GM12872 (cell line): Measurements from ENCODE around the gene FSD2.

Source experiments
- CTCF ChIP-seq: IDR thresholded peaks from 3 replicates; pipeline ENCODE4 v1.5.1; 2011; ENCODE audit warnings: low read depth, mild to moderate bottlenecking, low read length, moderate library complexity; ENCODE audit not compliant: insufficient read depth

Gene FSD2

GRCh38 chr15:82737975-82738374 is 67.9 kb downstream of the FSD2 start:
- TF ChIP-seq CTCF = no peak

GRCh38 chr15:82731527-82731926 is 74.3 kb downstream of the FSD2 start:
- no peak for TF ChIP-seq CTCF

DNA sequence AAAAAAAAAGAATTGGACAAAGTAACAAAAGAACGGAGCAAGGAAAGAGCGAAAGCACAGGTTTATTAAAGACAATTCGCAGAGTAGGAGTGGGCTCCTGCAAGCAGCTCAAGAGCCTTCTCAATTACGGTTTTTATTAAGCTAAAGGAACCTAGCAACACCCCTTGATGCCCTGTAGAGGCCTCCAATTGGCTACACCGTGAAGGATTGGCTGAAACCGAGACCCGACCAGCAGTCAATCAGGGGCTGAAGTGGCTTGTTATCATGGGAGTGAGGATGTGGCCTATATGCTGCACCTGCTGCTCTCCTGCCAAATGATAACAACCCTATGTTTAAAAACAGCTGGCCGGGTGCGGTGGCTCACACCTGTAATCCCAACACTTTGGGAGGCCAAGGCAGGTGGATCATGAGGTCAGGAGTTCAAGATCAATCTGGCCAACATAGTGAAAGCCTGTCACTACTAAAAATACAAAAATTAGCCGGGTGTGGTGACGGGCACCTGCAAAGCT is 75.8 kb downstream of the FSD2 start:
- TF ChIP-seq CTCF = no peak

GRCh38 chr15:82726816-82727215 is 79.1 kb downstream of the FSD2 start:
- TF ChIP-seq CTCF = no peak

GRCh38 chr15:82715003-82715402 is 90.9 kb downstream of the FSD2 start:
- TF ChIP-seq CTCF = no peak

- no peak for TF ChIP-seq CTCF
Measured at GRCh38 chr15:82714016-82714415, 91.9 kb downstream of the FSD2 start.

DNA sequence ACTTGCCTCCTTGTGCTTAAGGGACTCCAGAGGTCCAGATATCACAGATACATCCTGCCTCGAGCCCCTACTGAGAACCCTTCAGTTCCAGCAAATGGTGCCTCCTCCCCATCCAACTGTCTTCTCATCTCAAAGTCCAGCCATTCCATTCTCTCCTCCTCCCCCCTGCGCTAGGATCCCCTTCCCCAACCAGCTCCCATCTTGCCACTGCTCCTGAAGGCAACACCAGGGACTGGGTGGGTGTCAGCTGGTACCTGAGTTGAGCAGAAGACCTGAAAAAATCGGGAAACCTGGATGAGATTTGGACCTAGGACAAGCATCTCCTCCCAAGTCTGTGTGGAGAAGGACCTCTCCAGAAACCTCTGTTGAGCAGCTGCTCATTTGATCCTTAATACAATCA is 93.8 kb downstream of the FSD2 start:
- TF ChIP-seq CTCF = no peak
